ENCODE results near the gene SSBP3.

DNA sequence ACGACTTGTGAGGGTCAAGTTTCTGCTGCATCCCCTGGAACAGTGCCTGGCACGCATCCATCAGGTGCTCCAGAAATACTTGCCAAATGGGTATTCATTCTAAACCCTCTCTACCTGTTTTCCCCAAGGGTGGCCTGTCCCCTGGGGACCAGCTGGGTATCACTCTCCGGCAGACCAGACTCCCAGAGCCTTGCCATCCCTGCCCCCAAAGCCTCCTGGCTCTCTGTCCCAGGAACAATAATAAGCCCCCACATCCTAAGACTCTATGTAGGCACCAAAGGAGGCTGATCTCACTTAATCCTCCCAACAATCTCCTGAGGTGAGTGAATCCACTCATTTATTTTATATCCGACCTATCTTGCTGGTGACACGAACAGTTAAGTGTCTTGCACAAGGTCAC lies 109.5 kb downstream of the SSBP3 start:
- TF ChIP-seq CTCF (IDR thresholded peaks at IDR 0.05) = no peak
- no peak for TF ChIP-seq EP300 (IDR thresholded peaks at IDR 0.05)

Measured in tibial nerve (tissue), 4 donors.